NCI-H774 (cell line): ENCODE data around the gene IP6K3.
A peak's percentile ranks its signal among the peaks of the same experiment; 100 is the strongest.

Experiments used
- DNase-seq: peaks from one replicate; lab custom pipeline; 2025; lab: John Stamatoyannopoulos, UW

Gene IP6K3

DNA sequence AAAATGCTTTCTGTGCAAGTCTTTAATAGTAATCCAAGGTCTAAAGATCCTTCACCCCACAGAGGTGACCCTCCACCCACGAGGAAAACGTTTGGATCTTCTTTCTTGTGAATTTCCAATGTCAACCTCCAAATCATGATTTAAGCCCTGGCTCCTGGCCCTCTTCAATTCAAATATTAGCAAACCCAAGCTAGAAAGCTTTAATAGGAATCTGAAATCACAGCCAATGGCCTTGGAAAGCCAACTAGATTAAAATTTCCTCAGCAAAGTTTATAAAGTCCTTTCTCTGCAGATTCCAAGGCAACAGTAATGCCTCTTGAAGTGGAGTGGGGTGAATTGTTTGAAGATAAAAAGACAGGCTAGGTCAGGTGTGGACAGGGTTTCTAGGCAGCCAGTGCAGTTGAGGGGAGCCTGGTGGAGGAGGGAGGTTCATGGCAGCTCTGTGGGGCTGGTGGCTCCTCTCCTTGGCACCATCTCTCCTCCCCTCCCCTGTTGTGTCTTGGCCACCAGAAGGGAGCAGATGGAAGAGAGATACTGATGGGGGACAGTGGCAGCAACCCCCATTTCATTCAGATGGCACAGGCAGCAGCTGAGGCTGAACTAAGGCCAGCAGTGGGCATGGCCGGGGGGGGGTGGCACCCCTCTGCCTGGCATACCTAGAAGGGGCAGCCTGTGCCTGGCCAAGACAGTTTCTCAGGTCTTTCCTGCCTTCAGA, 23.2 kb downstream of the IP6K3 start:
- no peak for DNase-seq

GRCh38 chr6:33722103-33722623, 24.5 kb downstream of the IP6K3 start:
- no peak for DNase-seq

DNA sequence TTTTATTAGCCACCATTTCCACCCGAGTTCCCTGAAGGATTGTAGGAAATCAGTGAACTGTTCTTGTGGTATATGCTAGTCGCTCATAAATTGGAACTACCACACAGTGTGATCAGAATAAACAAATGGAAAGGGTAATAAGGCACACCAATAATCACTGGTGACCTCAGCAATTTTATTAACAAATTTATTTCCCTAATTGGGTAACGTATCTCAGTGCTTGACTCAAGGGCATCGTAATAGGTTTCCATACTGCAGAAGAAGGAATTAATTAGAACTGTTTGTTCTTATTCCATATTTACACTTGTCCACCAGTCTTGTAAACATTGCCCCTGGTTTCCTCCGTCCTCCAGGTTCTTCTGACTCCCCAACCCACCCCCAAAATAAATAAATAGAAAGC, 25.2 kb downstream of the IP6K3 start:
- DNase-seq: no peak

DNA sequence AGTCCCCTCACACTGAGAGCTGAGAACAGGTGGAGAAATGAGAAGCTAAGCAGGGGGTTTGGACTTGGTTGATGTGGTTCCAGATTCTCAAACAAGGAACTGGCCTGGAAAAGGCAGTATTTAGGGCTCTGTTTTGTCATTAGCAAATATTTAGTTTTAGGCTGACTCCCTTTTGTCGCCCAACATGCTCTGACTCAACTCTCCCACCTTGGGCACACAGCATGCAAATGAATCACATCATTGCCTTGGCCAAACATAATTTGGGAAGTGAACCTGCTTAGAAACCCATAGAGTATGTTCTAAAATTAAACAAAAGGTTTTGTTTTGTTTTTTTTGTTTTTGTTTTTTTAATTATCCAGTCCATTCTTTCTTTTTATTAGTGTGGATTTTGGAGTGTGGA, 25.7 kb downstream of the IP6K3 start:
- peak; percentile 55 for DNase-seq

DNA sequence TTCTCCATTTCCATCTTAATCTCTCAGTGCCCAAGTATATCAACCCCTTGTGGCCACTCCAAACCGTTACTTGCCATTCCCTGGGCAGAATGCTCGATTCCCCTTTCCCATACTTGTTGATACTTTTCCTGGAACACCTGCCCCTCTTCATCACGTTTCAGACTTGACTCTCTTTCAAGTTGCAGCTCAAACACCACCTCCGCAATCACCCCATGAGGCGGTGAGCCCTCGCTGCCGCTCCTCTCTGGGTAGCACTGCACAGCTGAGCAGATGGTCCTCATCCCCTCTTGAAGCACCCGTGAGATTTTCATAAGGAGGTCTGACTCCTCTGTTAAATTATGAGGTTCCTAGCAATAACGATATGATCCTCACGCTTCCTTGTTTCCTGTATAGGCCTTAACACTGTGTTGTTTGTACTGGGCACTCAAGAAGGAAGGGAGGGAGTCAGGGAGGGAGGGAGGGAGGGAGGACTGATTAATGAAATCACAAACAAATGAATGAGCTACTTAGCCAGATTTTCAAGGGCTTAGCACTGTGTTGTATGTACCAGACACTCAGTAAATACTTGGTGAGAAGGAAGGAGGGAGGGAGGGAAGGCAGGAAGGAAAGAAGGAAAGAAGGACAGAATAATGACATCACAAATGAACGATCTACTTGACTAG, 27.2 kb downstream of the IP6K3 start:
- DNase-seq: peak; percentile 50

- DNase-seq: no peak
These were observed 28.0 kb downstream of the IP6K3 start for GRCh38 chr6:33718713-33719112.

DNA sequence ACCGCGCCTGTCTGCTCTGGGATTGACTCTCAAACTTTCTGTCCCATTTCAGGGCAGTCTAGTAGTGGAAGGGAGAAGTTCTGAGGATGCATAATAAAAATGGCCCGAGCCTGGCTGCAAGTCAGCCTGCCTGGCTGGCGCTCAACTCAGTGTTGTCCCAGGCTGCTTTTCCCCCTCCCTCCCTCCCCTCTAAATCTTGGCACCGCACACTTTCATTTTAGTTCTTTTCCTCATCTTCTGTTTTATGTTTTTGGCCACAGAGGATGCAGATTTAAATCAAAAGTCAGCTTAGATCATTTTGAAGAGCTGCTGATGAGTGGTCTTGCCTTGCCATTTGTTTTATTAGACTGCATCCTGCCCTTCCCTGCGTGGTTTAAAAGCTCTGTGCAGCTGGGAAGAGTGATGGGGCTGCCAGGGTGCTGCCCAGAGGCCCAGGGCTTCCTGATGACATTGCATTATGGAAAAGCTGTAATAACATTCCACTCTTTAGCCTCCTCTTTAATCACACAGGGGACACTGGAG, 28.7 kb downstream of the IP6K3 start:
- no peak for DNase-seq

- DNase-seq: no peak
These were observed 29.6 kb downstream of the IP6K3 start for GRCh38 chr6:33716890-33717632.

DNA sequence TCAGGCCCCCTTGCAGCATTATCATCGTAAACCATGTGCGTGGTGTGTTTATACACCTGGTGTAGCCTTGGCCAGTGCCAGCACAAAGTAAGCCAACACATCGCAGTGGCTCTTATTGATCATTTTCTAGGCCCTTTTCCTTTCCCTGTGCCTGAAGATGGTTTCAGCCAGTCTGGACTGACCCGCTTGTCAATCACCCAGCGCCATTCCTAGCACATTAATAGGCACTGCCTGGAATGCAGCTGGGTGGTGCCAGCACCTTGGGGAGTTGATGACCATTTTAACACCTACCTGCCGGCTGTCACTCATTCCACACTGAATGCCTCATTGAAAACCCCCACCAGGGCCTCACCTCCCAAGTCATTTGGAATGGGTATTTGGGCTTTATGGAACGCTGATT, 30.3 kb downstream of the IP6K3 start:
- DNase-seq: peak; percentile 84

GRCh38 chr6:33714385-33715040, 32.2 kb downstream of the IP6K3 start:
- DNase-seq: no peak

DNA sequence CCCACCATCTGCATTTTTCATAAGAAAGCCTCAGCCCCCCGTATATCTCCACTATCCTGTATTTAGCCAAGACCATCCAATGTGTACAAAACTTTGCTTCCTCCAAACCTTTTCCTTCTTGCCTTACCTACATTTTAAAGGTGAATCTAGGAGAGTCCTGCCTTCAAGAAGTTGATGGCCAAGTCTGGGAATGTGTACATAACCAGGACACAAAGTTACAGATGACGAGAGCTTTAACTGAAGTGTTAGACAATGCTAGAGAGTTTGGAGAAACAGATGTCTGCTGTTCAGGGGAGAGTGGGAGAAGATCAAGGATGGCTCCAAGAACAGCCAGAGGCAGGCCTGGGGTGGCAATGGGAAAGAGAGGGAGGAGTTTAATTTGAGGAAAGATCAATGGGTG, 32.9 kb downstream of the IP6K3 start:
- DNase-seq: no peak

DNA sequence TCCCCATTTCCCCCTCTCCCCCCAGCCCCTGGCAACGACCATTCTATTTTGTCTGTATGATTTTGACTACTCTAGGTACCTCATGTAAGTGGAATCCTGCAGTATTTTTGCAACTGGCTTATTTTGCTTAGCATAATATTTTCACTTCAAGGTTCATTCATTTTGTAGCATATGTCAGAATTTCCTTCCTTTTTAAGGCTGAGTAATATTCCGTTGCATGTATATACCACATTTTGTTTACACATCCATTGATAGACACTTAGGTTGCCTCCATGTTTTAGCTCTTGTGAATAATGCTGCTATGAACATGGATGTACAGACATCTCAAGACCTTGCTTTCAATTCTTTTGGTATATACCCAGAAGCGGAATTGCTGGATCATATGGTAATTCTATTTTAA, 33.8 kb downstream of the IP6K3 start:
- no peak for DNase-seq

- peak; percentile 96 for DNase-seq
These were observed 35.3 kb downstream of the IP6K3 start, which contains the start of gene UQCC2 for GRCh38 chr6:33711140-33712129. Gene UQCC2, minus strand, starts transcription at chr6:33711700. Its CDS starts 14 bp downstream, at chr6:33711686.

GRCh38 chr6:33710296-33711121, 36.2 kb downstream of the IP6K3 start:
- peak; percentile 34 for DNase-seq

GRCh38 chr6:33709605-33710295, 37.0 kb downstream of the IP6K3 start:
- no peak for DNase-seq

DNA sequence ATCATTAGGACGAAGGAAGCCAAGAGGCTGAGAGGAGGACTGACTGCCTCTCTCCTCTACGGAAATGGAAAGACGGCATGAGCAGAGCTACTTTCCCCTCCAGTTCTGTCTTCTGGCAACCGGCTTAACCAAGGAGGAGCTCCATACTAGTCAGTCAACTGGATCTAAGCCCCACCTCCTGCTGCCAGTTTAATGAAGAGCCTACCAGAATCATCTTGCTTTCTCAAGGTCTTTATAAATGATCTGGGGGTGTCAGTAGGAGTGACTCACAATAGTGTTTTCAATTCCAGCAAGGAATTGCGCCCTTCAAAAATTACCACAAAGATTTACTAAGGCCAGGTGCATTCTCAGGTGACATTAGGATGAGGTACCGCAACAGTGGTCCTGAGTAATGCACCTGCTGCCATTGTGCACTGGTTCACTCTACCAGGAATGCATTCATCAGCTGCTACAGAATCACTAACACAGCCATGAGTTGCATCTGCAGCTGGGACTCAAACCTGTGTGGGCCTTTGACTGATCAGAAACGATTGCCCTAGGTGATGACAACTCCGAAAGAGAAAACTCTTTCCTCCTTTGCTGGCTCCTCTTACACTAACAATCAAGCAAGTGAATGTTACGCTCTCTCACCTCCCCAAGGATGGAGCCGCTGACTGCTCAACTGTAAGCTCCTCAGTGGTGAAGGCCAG, 38.0 kb downstream of the IP6K3 start:
- no peak for DNase-seq

DNA sequence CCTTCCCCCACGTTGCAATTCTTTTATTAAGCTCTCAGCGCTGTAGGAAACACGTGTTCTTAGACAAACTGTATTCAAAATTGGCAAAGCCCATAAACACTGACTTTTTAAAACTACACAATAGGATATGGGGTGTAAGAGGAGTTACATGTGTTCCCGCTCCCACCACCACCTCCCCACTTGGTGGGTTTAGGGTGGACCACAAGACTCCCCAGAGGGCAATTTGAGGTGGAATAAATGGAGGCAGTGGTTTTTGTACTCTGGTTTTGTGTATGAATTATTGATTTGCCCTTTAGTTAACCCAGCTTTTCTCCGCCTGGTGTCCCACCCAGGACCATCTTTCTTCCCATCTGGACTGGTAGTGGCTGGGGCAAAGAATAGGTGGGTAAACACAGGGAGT, 38.9 kb downstream of the IP6K3 start:
- DNase-seq: no peak

GRCh38 chr6:33705955-33706725, 40.6 kb downstream of the IP6K3 start:
- DNase-seq: no peak
